B cell (primary cell): ENCODE measurements around the gene CTDSPL. TPM values are rescaled to one million over a fixed set of nuclear protein-coding genes. Genes with fewer than 3 reads are reported as not detected.

Experiments used
- ATAC-seq: fragments of 200-7000 bp; cut with Tn5 transposase; one replicate; pipeline ENCODE4 v1.10.0; 2021; ENCODE audit warnings: low read depth, mild to moderate bottlenecking, moderate number of reproducible peaks, moderate library complexity
- CTCF ChIA-PET: fragments of 350-600 bp; sonication (Branson Sonifier 250); formaldehyde crosslinking; loops from one replicate; lab custom pipeline; 2021; ENCODE audit warnings: antibody characterized with exemption, inconsistent platforms; lab: Charles Lee
- POLR2A ChIA-PET: fragments of 350-600 bp; sonication (Branson Sonifier 250); formaldehyde crosslinking; loops from one replicate; lab custom pipeline; 2021; ENCODE audit warnings: antibody characterized with exemption; lab: Charles Lee
- DNase-seq: peaks from one replicate; pipeline ENCODE4 v3.0.0; 2013
- H2AFZ ChIP-seq: 2 replicates; pipeline ENCODE4 v1.6.1; 2012; ENCODE audit warnings: mild to moderate bottlenecking, low read depth, low read length; ENCODE audit not compliant: insufficient read depth, poor library complexity, severe bottlenecking
- H3K27ac ChIP-seq, 2 donors: 1 replicate in 1 of 2; 2 replicates in 1 of 2; pipeline ENCODE4 v1.5.1; 2012 to 2013; ENCODE audit warnings: low read length in 2 of 2, mild to moderate bottlenecking in 2 of 2, moderate library complexity in 1 of 2
- H3K27me3 ChIP-seq, 4 experiments: fragments of 200-600 bp in 1 of 4; sonication (generic) in 1 of 4; replicated peaks in 1 of 4; 1 replicate in 2 of 4; 2 replicates in 2 of 4; pipeline versions ENCODE4 v1.6.1 to v1.7.0; 2013 to 2016; ENCODE audit warnings: low read length in 3 of 4, mild to moderate bottlenecking in 2 of 4, mixed read lengths in 1 of 4, moderate library complexity in 1 of 4; ENCODE audit not compliant: insufficient read depth in 4 of 4, control insufficient read depth in 3 of 4; ENCODE audit errors: control extremely low read depth in 1 of 4
- H3K36me3 ChIP-seq, 2 experiments: replicated peaks in 1 of 2; 1 replicate in 1 of 2; 2 replicates in 1 of 2; pipeline versions ENCODE4 v1.6.1 to v1.7.1; 2013; ENCODE audit warnings: low read length in 1 of 2; ENCODE audit not compliant: insufficient read depth in 2 of 2, control insufficient read depth in 1 of 2; ENCODE audit errors: control extremely low read depth in 1 of 2, extremely low read depth in 1 of 2
- H3K4me1 ChIP-seq, 2 donors: fragments of 200-600 bp in 1 of 2; sonication (generic) in 1 of 2; 1 replicate in 1 of 2; 2 replicates in 1 of 2; pipeline versions ENCODE4 v1.5.1 to v1.6.1; 2013 to 2017; ENCODE audit warnings: low read length in 2 of 2; ENCODE audit not compliant: control insufficient read depth in 2 of 2, insufficient read depth in 2 of 2
- H3K4me2 ChIP-seq: replicated peaks from 2 replicates; pipeline ENCODE3; 2012; ENCODE audit warnings: mild to moderate bottlenecking, low read depth, low read length; ENCODE audit not compliant: poor library complexity, severe bottlenecking
- H3K4me3 ChIP-seq, 5 experiments: fragments of 200-600 bp in 1 of 5; sonication (generic) in 1 of 5; 1 replicate in 3 of 5; 2 replicates in 2 of 5; pipeline versions ENCODE4 v1.5.1 to v1.7.0; 2011 to 2016; ENCODE audit warnings: low read length in 4 of 5, mild to moderate bottlenecking in 4 of 5, low read depth in 2 of 5, control low read depth in 1 of 5, moderate library complexity in 1 of 5; ENCODE audit not compliant: insufficient read depth in 1 of 5; ENCODE audit errors: control extremely low read depth in 1 of 5, extremely low read depth in 1 of 5
- H3K79me2 ChIP-seq: fragments of 200-600 bp; sonication (generic); one replicate; pipeline ENCODE4 v1.6.0; 2016; ENCODE audit warnings: low read length; ENCODE audit not compliant: control insufficient read depth, insufficient read depth
- H3K9ac ChIP-seq: fragments of 200-600 bp; sonication (generic); 2 replicates; pipeline ENCODE4 v1.6.1; 2017; ENCODE audit warnings: mild to moderate bottlenecking, low read length, moderate library complexity
- H3K9me3 ChIP-seq, 3 donors: one replicate each; pipeline versions ENCODE4 v1.6.1 to v1.7.1; 2013; ENCODE audit warnings: low read length in 2 of 3; ENCODE audit not compliant: control insufficient read depth in 2 of 3, insufficient read depth in 1 of 3; ENCODE audit errors: control extremely low read depth in 1 of 3
- H4K20me1 ChIP-seq: 2 replicates; pipeline ENCODE4 v1.6.0; 2012; ENCODE audit warnings: mild to moderate bottlenecking, low read length; ENCODE audit not compliant: insufficient read depth, control insufficient read depth, poor library complexity, severe bottlenecking
- H3K27ac Mint-ChIP-seq: one replicate; pipeline ENCODE4 v1.8.0; 2021; ENCODE audit warnings: mixed read lengths
- H3K27me3 Mint-ChIP-seq: one replicate; pipeline ENCODE4 v1.8.0; 2021; ENCODE audit warnings: mixed read lengths
- H3K4me1 Mint-ChIP-seq: one replicate; pipeline ENCODE4 v1.8.0; 2021; ENCODE audit warnings: mixed read lengths
- H3K4me3 Mint-ChIP-seq: one replicate; pipeline ENCODE4 v1.8.0; 2021; ENCODE audit warnings: mixed read lengths
- H3K9me3 Mint-ChIP-seq: one replicate; pipeline ENCODE4 v1.8.0; 2022; ENCODE audit warnings: mixed read lengths; ENCODE audit not compliant: insufficient read depth
- CTCF ChIP-seq: fragments of 200-600 bp; IDR thresholded peaks from one replicate; pipeline ENCODE4 v1.8.0; 2022; ENCODE audit warnings: antibody characterized with exemption, mild to moderate bottlenecking
- EZH2 ChIP-seq: IDR thresholded peaks from 2 replicates; pipeline ENCODE4 v1.6.1; 2012; ENCODE audit warnings: borderline replicate concordance, low read depth, mild to moderate bottlenecking, moderate library complexity, low read length; ENCODE audit not compliant: insufficient read depth, poor library complexity, severe bottlenecking
- WGBS: methylation state at CpG from one replicate; pipeline ENCODE4 v1.1.5; 2013; ENCODE audit warnings: missing lambda C conversion rate; ENCODE audit not compliant: insufficient coverage; 5-methylcytosine and 5-hydroxymethylcytosine counted together
- intact Hi-C: fragments of 100-400 bp; cut with micrococcal nuclease; formaldehyde crosslinking; loops from one replicate; pipeline ENCODE4 v1.10.0; 2022
- polyA plus RNA-seq: library from polyadenylated mRNA; depleted of rRNA; stranded (reverse); fragments of >200 nt; gene quantifications from 2 replicates; pipeline ENCODE4 v1.2.3, GENCODE V29; 2012
- total RNA-seq, 2 donors: library from RNA; stranded (reverse); fragments of 120-200 nt in 1 of 2; gene quantifications; 1 replicate in 1 of 2; 2 replicates in 1 of 2; pipeline versions ENCODE4 v1.2.3 to v1.2.4, GENCODE V29; 2013 to 2022

The CTDSPL gene
- total and polyA plus RNA-seq, 2 donors (not counting 1 experiment from before 2014, with no cell fraction given) = not detected

GRCh38 chr3:38016410-38016809 is 154.7 kb downstream of the CTDSPL start:
- peaks cover 0 to 3% of the 10 kb centered on the region in 2 experiments for H3K36me3 ChIP-seq
- no peak overlapping the region for H2AFZ ChIP-seq
- TF ChIP-seq CTCF (no peak), EZH2 (no peak)
- no peaks in the 10 kb centered on the region for H3K4me1 Mint-ChIP-seq
- H4K20me1 ChIP-seq = no peaks in the 10 kb centered on the region
- H3K27ac ChIP-seq = no peak overlapping the region
- H3K9me3 Mint-ChIP-seq = peaks cover 3% of the 10 kb centered on the region
- H3K79me2 ChIP-seq = no peaks in the 10 kb centered on the region
- WGBS = 96% methylated on average over 13 of the region's 13 CpGs
- H3K4me3 Mint-ChIP-seq = no peak overlapping the region
- H3K4me2 ChIP-seq = no peak overlapping the region
- ATAC-seq = no peak
- intact Hi-C loops = no loop called here
- no peaks in the 10 kb centered on the region for H3K27me3 Mint-ChIP-seq
- H3K27me3 ChIP-seq = no peaks in the 10 kb centered on the region
- no peaks in the 10 kb centered on the region for H3K4me1 ChIP-seq
- no peak for DNase-seq
- peaks cover 0 to 16% (median 0%) of the 10 kb centered on the region in 3 donors for H3K9me3 ChIP-seq
- H3K9ac ChIP-seq = no peak overlapping the region
- no peak overlapping the region for H3K4me3 ChIP-seq
- H3K27ac Mint-ChIP-seq = no peak overlapping the region
- POLR2A ChIA-PET = no interaction called here
- CTCF ChIA-PET = no interaction called here

- Histone ChIP-seq H3K4me2 (no peak overlapping the region), H3K27ac (no peak overlapping the region), H3K27me3 (no peaks in the 10 kb centered on the region), H3K79me2 (no peaks in the 10 kb centered on the region), H2AFZ (no peak overlapping the region), H3K4me3 (no peak overlapping the region), H3K9me3 (peaks cover 0 to 16% (median 0%) of the 10 kb centered on the region in 3 donors), H3K9ac (no peak overlapping the region), H4K20me1 (no peaks in the 10 kb centered on the region), H3K36me3 (peaks cover 0 to 3% of the 10 kb centered on the region in 2 experiments), H3K4me1 (no peaks in the 10 kb centered on the region)
- no peaks in the 10 kb centered on the region for H3K4me1 Mint-ChIP-seq
- WGBS = 72% methylated on average over 5 of the region's 6 CpGs
- ATAC-seq (no peak), DNase-seq (no peak)
- ChIA-PET POLR2A (no interaction called here), CTCF (no interaction called here)
- intact Hi-C loops = no loop called here
- TF ChIP-seq CTCF (no peak), EZH2 (no peak)
- peaks cover 3% of the 10 kb centered on the region for H3K9me3 Mint-ChIP-seq
- H3K27ac Mint-ChIP-seq = no peak overlapping the region
- no peak overlapping the region for H3K4me3 Mint-ChIP-seq
- no peaks in the 10 kb centered on the region for H3K27me3 Mint-ChIP-seq
These were observed 155.3 kb downstream of the CTDSPL start for GRCh38 chr3:38016847-38017444.
